SK-N-SH treated with all-trans-retinoic acid at 6 μM for 48 hours (cell line): Measurements from ENCODE around the gene GPR55.
A peak's percentile ranks its signal among the peaks of the same experiment; 100 is the strongest.

Experiments
- ATAC-seq: fragments of 200-7000 bp; cut with Tn5 transposase; 3 replicates; pipeline ENCODE4 v1.9.1; 2020; ENCODE audit warnings: mild to moderate bottlenecking, moderate library complexity
- BACH2 ChIP-seq: fragments of 250-450 bp; sonication (Bioruptor Pico); IDR thresholded peaks from 2 replicates; pipeline ENCODE4 v1.9.0; 2021; ENCODE audit warnings: mild to moderate bottlenecking, borderline replicate concordance
- CSDC2 ChIP-seq: fragments of 250-450 bp; sonication (Bioruptor Pico); IDR thresholded peaks from 2 replicates; pipeline ENCODE4 v1.5.0; 2020; ENCODE audit warnings: mild to moderate bottlenecking, moderate library complexity
- ESRRG ChIP-seq: fragments of 250-450 bp; sonication (Bioruptor Pico); IDR thresholded peaks from 2 replicates; pipeline ENCODE4 v1.6.1; 2021; ENCODE audit warnings: mild to moderate bottlenecking
- GLIS3 ChIP-seq: fragments of 250-450 bp; sonication (Bioruptor Pico); IDR thresholded peaks from 2 replicates; pipeline ENCODE4 v1.5.0; 2020; ENCODE audit warnings: mild to moderate bottlenecking, moderate library complexity
- ISL1 ChIP-seq: fragments of 250-450 bp; sonication (Bioruptor Pico); IDR thresholded peaks from 2 replicates; pipeline ENCODE4 v2.1.2; 2022; ENCODE audit warnings: mild to moderate bottlenecking, moderate library complexity
- OSR1 ChIP-seq: fragments of 250-450 bp; sonication (Bioruptor Pico); IDR thresholded peaks from 2 replicates; pipeline ENCODE4 v1.8.0; 2022; ENCODE audit warnings: moderate library complexity, mild to moderate bottlenecking, inconsistent platforms
- PPARA ChIP-seq: fragments of 250-450 bp; sonication (Bioruptor Pico); IDR thresholded peaks from 2 replicates; pipeline ENCODE4 v1.5.0; 2020; ENCODE audit warnings: mild to moderate bottlenecking, borderline replicate concordance
- SNAI2 ChIP-seq: fragments of 250-450 bp; sonication (Bioruptor Pico); IDR thresholded peaks from 2 replicates; pipeline ENCODE4 v1.5.0; 2020; ENCODE audit warnings: mild to moderate bottlenecking, moderate library complexity
- TCF4 ChIP-seq: fragments of 250-450 bp; sonication (Bioruptor Pico); IDR thresholded peaks from 2 replicates; pipeline ENCODE4 v1.8.0; 2021; ENCODE audit warnings: mild to moderate bottlenecking, moderate library complexity, borderline replicate concordance
- TOX ChIP-seq: fragments of 250-450 bp; sonication (Bioruptor Pico); IDR thresholded peaks from 2 replicates; pipeline ENCODE4 v1.8.0; 2021; ENCODE audit warnings: mild to moderate bottlenecking, moderate library complexity, borderline replicate concordance
- ZC3H10 ChIP-seq: fragments of 250-450 bp; sonication (Bioruptor Pico); IDR thresholded peaks from 2 replicates; pipeline ENCODE4 v1.5.1; 2021; ENCODE audit warnings: mild to moderate bottlenecking, moderate library complexity
- ZFP3 ChIP-seq: fragments of 250-450 bp; sonication (Bioruptor Pico); IDR thresholded peaks from 2 replicates; pipeline ENCODE4 v1.5.0; 2020; ENCODE audit warnings: mild to moderate bottlenecking, moderate library complexity
- ZNF70 ChIP-seq: fragments of 450-650 bp; formaldehyde crosslinking; IDR thresholded peaks from 2 replicates; pipeline ENCODE4 v1.5.0; 2020; ENCODE audit warnings: mild to moderate bottlenecking, moderate library complexity
- TF ChIP-seq, protein P1 (sequence below): fragments of 250-450 bp; sonication (Bioruptor Pico); IDR thresholded peaks from 2 replicates; pipeline ENCODE4 v1.5.1; 2020; ENCODE audit warnings: low read depth, mild to moderate bottlenecking, moderate library complexity
- TF ChIP-seq, protein P2 (sequence below): fragments of 250-450 bp; sonication (Bioruptor Pico); IDR thresholded peaks from 2 replicates; pipeline ENCODE4 v1.8.0; 2021; ENCODE audit warnings: low read depth, mild to moderate bottlenecking, moderate library complexity, borderline replicate concordance
- TF ChIP-seq, protein P3 (sequence below): fragments of 250-450 bp; sonication (Bioruptor Pico); IDR thresholded peaks from 2 replicates; pipeline ENCODE4 v1.5.0; 2020; ENCODE audit warnings: mild to moderate bottlenecking, moderate library complexity
- TF ChIP-seq, protein P4 (sequence below): fragments of 250-450 bp; sonication (Bioruptor Pico); IDR thresholded peaks from 2 replicates; pipeline ENCODE4 v1.5.1; 2021; ENCODE audit warnings: mild to moderate bottlenecking, moderate library complexity
- TF ChIP-seq, protein P5 (sequence below): fragments of 250-450 bp; sonication (Bioruptor Pico); IDR thresholded peaks from 2 replicates; pipeline ENCODE4 v1.8.0; 2020; ENCODE audit warnings: mild to moderate bottlenecking, moderate library complexity, borderline replicate concordance

GPR55 gene

DNA sequence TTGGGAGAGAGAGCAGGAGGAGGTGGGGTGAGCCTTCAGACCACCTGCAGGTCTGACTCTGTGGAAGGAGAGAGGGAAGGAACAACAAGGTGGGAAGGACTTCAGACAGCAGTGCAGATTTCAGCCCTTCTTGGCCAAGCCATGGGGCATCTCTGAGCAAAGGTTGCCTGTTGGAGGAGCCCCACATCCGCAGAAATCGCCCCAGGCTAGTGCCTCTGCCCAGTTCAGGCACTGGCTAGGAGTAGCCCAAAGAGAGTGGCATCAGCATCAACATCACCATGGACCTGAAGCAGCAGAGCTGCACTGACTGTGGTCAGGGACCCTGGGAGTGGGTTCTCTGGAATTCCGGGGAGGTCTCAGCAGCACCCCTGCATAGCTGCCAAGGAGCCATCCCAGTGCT, 10.2 kb downstream of the GPR55 start:
- TF ChIP-seq, protein P1, sequence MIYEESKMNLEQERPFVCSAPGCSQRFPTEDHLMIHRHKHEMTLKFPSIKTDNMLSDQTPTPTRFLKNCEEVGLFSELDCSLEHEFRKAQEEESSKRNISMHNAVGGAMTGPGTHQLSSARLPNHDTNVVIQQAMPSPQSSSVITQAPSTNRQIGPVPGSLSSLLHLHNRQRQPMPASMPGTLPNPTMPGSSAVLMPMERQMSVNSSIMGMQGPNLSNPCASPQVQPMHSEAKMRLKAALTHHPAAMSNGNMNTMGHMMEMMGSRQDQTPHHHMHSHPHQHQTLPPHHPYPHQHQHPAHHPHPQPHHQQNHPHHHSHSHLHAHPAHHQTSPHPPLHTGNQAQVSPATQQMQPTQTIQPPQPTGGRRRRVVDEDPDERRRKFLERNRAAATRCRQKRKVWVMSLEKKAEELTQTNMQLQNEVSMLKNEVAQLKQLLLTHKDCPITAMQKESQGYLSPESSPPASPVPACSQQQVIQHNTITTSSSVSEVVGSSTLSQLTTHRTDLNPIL (CRISPR knock-in tag), result no peak
- TF ChIP-seq BACH2 (CRISPR knock-in tag) (no peak), ZC3H10 (CRISPR knock-in tag) (no peak), ZFP3 (no peak), OSR1 (CRISPR knock-in tag) (no peak), CSDC2 (CRISPR knock-in tag) (no peak)
- no peak for ATAC-seq

DNA sequence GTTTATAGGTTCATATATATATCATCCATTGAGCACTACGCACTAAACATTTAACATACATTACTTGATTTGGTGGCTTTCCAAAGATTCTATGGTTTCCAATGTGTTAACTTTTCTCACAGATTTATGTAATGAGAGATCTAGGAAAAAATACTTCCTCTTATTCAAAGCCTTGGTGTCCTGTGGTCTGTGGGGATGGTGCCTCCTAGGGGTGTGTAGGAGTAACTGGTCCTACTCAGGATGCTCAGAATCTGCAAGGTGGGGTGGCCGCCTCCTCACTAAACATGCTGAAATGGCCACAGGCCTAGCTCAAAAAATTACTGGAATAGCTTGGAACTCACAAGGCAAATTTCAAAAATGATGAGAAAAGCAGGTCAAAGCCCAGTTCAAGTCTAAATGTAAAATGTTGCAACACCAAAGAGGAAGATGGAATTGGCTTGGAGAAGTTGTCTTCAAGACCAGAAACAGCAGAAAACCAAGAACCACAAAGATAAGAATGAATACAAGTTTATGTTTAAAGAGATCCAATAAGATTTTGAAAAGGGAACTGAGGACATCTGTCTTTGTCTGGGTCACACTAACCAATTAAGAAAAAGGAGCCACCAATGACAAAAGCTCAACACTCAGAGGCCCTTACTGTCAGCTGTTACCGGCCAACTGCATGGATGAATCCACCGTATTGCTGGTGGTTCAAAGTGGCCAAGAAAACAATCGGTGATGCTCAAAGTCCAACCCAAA, 11.5 kb downstream of the GPR55 start:
- peak; percentile 78 for ATAC-seq
- TF ChIP-seq TCF4 (CRISPR knock-in tag) (no peak), ISL1 (no peak), ZNF70 (CRISPR knock-in tag) (no peak), ZC3H10 (CRISPR knock-in tag) (no peak), SNAI2 (CRISPR knock-in tag) (no peak)
- TF ChIP-seq, protein P1 (CRISPR knock-in tag), result no peak

DNA sequence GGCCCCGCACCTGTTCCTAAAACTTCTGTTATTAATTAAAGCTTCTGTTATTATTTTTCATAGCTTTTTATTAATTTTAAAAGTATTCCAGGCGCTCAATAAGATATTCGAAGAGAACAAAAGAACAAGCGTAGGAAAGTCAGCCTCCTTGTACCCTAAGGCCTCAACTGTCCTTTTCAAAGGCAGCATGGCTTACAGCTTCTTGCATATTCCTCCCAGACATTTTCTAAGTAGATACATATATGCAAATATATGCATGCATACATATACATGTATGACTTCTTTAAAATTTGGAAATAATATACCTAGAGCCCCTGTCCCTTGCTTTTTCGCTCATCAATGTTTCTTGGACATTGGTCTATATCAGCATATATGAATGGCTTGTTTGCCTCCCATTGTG, 12.3 kb downstream of the GPR55 start:
- TF ChIP-seq, protein P1 (CRISPR knock-in tag), result no peak
- TF ChIP-seq PPARA (CRISPR knock-in tag) (no peak), TOX (CRISPR knock-in tag) (no peak), ISL1 (no peak), ESRRG (CRISPR knock-in tag) (no peak), SNAI2 (CRISPR knock-in tag) (no peak), ZC3H10 (CRISPR knock-in tag) (no peak), ZFP3 (no peak), GLIS3 (CRISPR knock-in tag) (no peak)
- TF ChIP-seq, protein P2, sequence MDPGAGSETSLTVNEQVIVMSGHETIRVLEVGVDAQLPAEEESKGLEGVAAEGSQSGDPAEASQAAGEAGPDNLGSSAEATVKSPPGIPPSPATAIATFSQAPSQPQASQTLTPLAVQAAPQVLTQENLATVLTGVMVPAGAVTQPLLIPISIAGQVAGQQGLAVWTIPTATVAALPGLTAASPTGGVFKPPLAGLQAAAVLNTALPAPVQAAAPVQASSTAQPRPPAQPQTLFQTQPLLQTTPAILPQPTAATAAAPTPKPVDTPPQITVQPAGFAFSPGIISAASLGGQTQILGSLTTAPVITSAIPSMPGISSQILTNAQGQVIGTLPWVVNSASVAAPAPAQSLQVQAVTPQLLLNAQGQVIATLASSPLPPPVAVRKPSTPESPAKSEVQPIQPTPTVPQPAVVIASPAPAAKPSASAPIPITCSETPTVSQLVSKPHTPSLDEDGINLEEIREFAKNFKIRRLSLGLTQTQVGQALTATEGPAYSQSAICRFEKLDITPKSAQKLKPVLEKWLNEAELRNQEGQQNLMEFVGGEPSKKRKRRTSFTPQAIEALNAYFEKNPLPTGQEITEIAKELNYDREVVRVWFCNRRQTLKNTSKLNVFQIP (CRISPR knock-in tag), result no peak
- TF ChIP-seq, protein P3, sequence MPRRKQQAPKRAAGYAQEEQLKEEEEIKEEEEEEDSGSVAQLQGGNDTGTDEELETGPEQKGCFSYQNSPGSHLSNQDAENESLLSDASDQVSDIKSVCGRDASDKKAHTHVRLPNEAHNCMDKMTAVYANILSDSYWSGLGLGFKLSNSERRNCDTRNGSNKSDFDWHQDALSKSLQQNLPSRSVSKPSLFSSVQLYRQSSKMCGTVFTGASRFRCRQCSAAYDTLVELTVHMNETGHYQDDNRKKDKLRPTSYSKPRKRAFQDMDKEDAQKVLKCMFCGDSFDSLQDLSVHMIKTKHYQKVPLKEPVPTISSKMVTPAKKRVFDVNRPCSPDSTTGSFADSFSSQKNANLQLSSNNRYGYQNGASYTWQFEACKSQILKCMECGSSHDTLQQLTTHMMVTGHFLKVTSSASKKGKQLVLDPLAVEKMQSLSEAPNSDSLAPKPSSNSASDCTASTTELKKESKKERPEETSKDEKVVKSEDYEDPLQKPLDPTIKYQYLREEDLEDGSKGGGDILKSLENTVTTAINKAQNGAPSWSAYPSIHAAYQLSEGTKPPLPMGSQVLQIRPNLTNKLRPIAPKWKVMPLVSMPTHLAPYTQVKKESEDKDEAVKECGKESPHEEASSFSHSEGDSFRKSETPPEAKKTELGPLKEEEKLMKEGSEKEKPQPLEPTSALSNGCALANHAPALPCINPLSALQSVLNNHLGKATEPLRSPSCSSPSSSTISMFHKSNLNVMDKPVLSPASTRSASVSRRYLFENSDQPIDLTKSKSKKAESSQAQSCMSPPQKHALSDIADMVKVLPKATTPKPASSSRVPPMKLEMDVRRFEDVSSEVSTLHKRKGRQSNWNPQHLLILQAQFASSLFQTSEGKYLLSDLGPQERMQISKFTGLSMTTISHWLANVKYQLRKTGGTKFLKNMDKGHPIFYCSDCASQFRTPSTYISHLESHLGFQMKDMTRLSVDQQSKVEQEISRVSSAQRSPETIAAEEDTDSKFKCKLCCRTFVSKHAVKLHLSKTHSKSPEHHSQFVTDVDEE (CRISPR knock-in tag), result no peak
- TF ChIP-seq, protein P4, sequence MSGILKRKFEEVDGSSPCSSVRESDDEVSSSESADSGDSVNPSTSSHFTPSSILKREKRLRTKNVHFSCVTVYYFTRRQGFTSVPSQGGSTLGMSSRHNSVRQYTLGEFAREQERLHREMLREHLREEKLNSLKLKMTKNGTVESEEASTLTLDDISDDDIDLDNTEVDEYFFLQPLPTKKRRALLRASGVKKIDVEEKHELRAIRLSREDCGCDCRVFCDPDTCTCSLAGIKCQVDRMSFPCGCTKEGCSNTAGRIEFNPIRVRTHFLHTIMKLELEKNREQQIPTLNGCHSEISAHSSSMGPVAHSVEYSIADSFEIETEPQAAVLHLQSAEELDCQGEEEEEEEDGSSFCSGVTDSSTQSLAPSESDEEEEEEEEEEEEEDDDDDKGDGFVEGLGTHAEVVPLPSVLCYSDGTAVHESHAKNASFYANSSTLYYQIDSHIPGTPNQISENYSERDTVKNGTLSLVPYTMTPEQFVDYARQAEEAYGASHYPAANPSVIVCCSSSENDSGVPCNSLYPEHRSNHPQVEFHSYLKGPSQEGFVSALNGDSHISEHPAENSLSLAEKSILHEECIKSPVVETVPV (CRISPR knock-in tag), result no peak
- TF ChIP-seq, protein P5, sequence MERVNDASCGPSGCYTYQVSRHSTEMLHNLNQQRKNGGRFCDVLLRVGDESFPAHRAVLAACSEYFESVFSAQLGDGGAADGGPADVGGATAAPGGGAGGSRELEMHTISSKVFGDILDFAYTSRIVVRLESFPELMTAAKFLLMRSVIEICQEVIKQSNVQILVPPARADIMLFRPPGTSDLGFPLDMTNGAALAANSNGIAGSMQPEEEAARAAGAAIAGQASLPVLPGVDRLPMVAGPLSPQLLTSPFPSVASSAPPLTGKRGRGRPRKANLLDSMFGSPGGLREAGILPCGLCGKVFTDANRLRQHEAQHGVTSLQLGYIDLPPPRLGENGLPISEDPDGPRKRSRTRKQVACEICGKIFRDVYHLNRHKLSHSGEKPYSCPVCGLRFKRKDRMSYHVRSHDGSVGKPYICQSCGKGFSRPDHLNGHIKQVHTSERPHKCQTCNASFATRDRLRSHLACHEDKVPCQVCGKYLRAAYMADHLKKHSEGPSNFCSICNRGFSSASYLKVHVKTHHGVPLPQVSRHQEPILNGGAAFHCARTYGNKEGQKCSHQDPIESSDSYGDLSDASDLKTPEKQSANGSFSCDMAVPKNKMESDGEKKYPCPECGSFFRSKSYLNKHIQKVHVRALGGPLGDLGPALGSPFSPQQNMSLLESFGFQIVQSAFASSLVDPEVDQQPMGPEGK (CRISPR knock-in tag), result no peak
- ATAC-seq, result no peak
